K562 (cell line): ENCODE measurements around the gene RNASET2. TPM values are rescaled to one million over a fixed set of nuclear protein-coding genes. Genes with fewer than 3 reads are reported as not detected.

ENCODE experiments used
- ATAC-seq: fragments of 200-7000 bp; cut with Tn5 transposase; 3 replicates; pipeline ENCODE4 v1.9.1; 2020; ENCODE audit warnings: moderate library complexity
- BruUV-seq: library from RNA; stranded (reverse); fragments of 400-500 nt; replicated peaks from 2 replicates; lab custom pipeline; 2021; lab: Mats Ljungman, UMichigan
- CTCF ChIA-PET: fragments of 300-600 bp; formaldehyde crosslinking; extraction: SDS; loops from one replicate; lab custom pipeline; 2021; ENCODE audit warnings: low intra/inter-chr PET ratio; lab: Yijun Ruan, JAX
- POLR2A ChIA-PET: fragments of 300-600, 350-650 bp; sonication (Branson Sonifier 250); formaldehyde crosslinking; extraction: SDS; loops from one replicate; lab custom pipeline; 2021; ENCODE audit warnings: antibody characterized with exemption, inconsistent platforms; lab: Yijun Ruan, JAX
- DNase-seq, 4 experiments: peaks; one replicate each; pipeline versions ENCODE4 v3.0.0 to v3.0.0-alpha.2; 2011 to 2018; ENCODE audit warnings: low spot score in 3 of 4, mixed read lengths in 3 of 4; ENCODE audit errors: extremely low read depth in 1 of 4
- FAIRE-seq: peaks from 2 replicates; lab custom pipeline; 2011; peaks lifted over from hg19 to GRCh38; lab: Jason Lieb, UNC
- H2AFZ ChIP-seq: 2 replicates; pipeline ENCODE4 v1.6.0; 2011; ENCODE audit warnings: low read depth, low read length, control low read depth, inconsistent platforms
- H3K27ac ChIP-seq: fragments of 200-600 bp; 3 replicates; pipeline ENCODE4 v1.8.0; 2011; ENCODE audit warnings: low read depth, mild to moderate bottlenecking, control low read depth, inconsistent platforms, low read length, moderate library complexity, mixed read lengths; ENCODE audit errors: extremely low read depth
- H3K27me3 ChIP-seq, 2 experiments: fragments of 300-600 bp in 1 of 2; 2 replicates in 1 of 2; 3 replicates in 1 of 2; pipeline versions ENCODE4 v1.6.0 to v1.8.0; 2011; ENCODE audit warnings: inconsistent platforms in 2 of 2, low read length in 2 of 2, mild to moderate bottlenecking in 1 of 2, mixed read lengths in 1 of 2, moderate library complexity in 1 of 2; ENCODE audit not compliant: control insufficient read depth in 2 of 2, insufficient read depth in 2 of 2
- H3K36me3 ChIP-seq: fragments of 300-600 bp; 3 replicates; pipeline ENCODE4 v1.8.0; 2011; ENCODE audit warnings: mild to moderate bottlenecking, low read length, inconsistent platforms; ENCODE audit not compliant: control insufficient read depth, insufficient read depth
- H3K4me1 ChIP-seq, 2 experiments: fragments of 200-600 bp in 1 of 2; replicated peaks in 1 of 2; 2 replicates in 1 of 2; 3 replicates in 1 of 2; pipeline versions ENCODE4 v1.5.1 to v1.8.0; 2011; ENCODE audit warnings: inconsistent platforms in 2 of 2, low read length in 2 of 2, mild to moderate bottlenecking in 1 of 2, mixed read lengths in 1 of 2, moderate library complexity in 1 of 2; ENCODE audit not compliant: control insufficient read depth in 2 of 2, insufficient read depth in 2 of 2
- H3K4me2 ChIP-seq: 2 replicates; pipeline ENCODE4 v1.6.1; 2011; ENCODE audit warnings: low read length, control low read depth, inconsistent platforms, mixed read lengths; ENCODE audit not compliant: insufficient read depth
- H3K4me3 ChIP-seq: fragments of 200-600 bp; sonication (generic), shearing (Covaris generic); 2 replicates; pipeline ENCODE4 v1.5.1; 2016; ENCODE audit warnings: control low read depth, inconsistent platforms
- H3K79me2 ChIP-seq: fragments of 200-600 bp; 3 replicates; pipeline ENCODE4 v1.8.0; 2011; ENCODE audit warnings: low read length, inconsistent platforms; ENCODE audit not compliant: control insufficient read depth, insufficient read depth
- H3K9ac ChIP-seq, 2 experiments: 2 replicates each; pipeline versions ENCODE4 v1.6.0 to v1.6.1; 2011; ENCODE audit warnings: low read depth in 2 of 2, low read length in 2 of 2, control low read depth in 1 of 2, inconsistent platforms in 1 of 2, mild to moderate bottlenecking in 1 of 2, mixed read lengths in 1 of 2; ENCODE audit not compliant: insufficient read depth in 1 of 2
- H3K9me1 ChIP-seq: one replicate; pipeline ENCODE4 v1.6.0; 2011; ENCODE audit warnings: inconsistent platforms, mild to moderate bottlenecking, low read length, moderate library complexity; ENCODE audit not compliant: control insufficient read depth, insufficient read depth
- H3K9me3 ChIP-seq: replicated peaks from 2 replicates; pipeline ENCODE4 v1.5.1; 2011; ENCODE audit warnings: low read depth, low read length, inconsistent platforms; ENCODE audit not compliant: control insufficient read depth, insufficient read depth
- H4K20me1 ChIP-seq: replicated peaks from 2 replicates; pipeline ENCODE4 v1.6.1; 2011; ENCODE audit warnings: low read length, inconsistent platforms, mixed read lengths; ENCODE audit not compliant: control insufficient read depth, insufficient read depth
- ATF2 ChIP-seq: sonication (generic); formaldehyde crosslinking; IDR thresholded peaks from 2 replicates; pipeline ENCODE4 v1.8.1; 2022; ENCODE audit warnings: missing genetic modification reagents
- VEZF1 ChIP-seq: fragments of 200-800 bp; sonication (Bioruptor generic); IDR thresholded peaks from 2 replicates; pipeline ENCODE4 v1.6.1; 2017; ENCODE audit warnings: missing genetic modification characterization, missing compliant biosample characterization
- ZBTB33 ChIP-seq: sonication (generic); formaldehyde crosslinking; IDR thresholded peaks from 2 replicates; pipeline ENCODE4 v1.8.1; 2023; ENCODE audit warnings: mild to moderate bottlenecking, missing genetic modification reagents
- WGBS: fragments of 100-300 bp; shearing (Covaris generic); methylation state at CpG from one replicate; pipeline ENCODE4 v1.1.6; 2016; ENCODE audit warnings: low coverage, mixed read lengths; ENCODE audit not compliant: insufficient coverage; ENCODE audit errors: missing lambda C conversion rate; 5-methylcytosine and 5-hydroxymethylcytosine counted together
- in situ Hi-C: fragments of 300-500 bp; cut with MboI; formaldehyde crosslinking; loops from 4 replicates; pipeline ENCODE4 v1.15.0; 2018; ENCODE audit warnings: inconsistent platforms, mixed read lengths
- intact Hi-C: fragments of 100-400 bp; cut with micrococcal nuclease; formaldehyde crosslinking; loops from 2 replicates; pipeline ENCODE4 v1.14.2; 2022
- polyA plus RNA-seq, 8 experiments: library from polyadenylated mRNA; depleted of rRNA in 4 of 8; stranded (reverse) in 5 of 8; unstranded in 3 of 8; fragments of >200 nt; fragmentation: Nextera tagmentation in 2 of 8; fragmentation: Illumina TruSeq in 1 of 8; extraction: Ambion mirVana in 2 of 8; extraction: Trizol in 1 of 8; gene quantifications; 2 replicates each; pipeline versions ENCODE4 v1.2.1 to v1.2.3, GENCODE V29; 2011 to 2014; ENCODE audit warnings: inconsistent platforms in 1 of 8, missing spikeins in 1 of 8
- total RNA-seq, 7 experiments: library from RNA; depleted of rRNA in 6 of 7; stranded (reverse); fragments of >200 nt in 6 of 7; fragmentation: Illumina TruSeq in 2 of 7; extraction: Trizol in 2 of 7; gene quantifications; 2 replicates each; pipeline versions ENCODE4 v1.2.1 to v1.2.3, GENCODE V29; 2011 to 2021; ENCODE audit warnings: low replicate concordance in 1 of 7

RNASET2 gene
- total and polyA plus RNA-seq, 9 of the 15 experiments (the other 6 are each of a cell fraction or from before 2014, with no cell fraction given): 7.4 to 141 (median 91.3) TPM

- Histone ChIP-seq H2AFZ (no peak overlapping the region), H3K9me1 (no peaks in the 10 kb centered on the region), H3K36me3 (no peaks in the 10 kb centered on the region)
- in situ Hi-C loops (no loop called here), intact Hi-C loops (no loop called here)
- TF ChIP-seq ATF2: no peak
- TF ChIP-seq, all 486 proteins: peak for 0
- ATAC-seq (no peak), DNase-seq (no peak), FAIRE-seq (no peak)
- Histone ChIP-seq H3K79me2 (no peaks in the 10 kb centered on the region), H3K4me2 (no peak overlapping the region), H3K4me1 (peaks cover 0 to 9% of the 10 kb centered on the region in 2 experiments; a peak in 2 of 5 replicates), H3K9me3 (peaks cover 3% of the 10 kb centered on the region; the same call in 1 of the 2 replicates), H3K9ac (no peak overlapping the region), H4K20me1 (no peaks in the 10 kb centered on the region), H3K27ac (no peak overlapping the region), H3K4me3 (no peak overlapping the region), H3K27me3 (peaks cover 14 to 52% of the 10 kb centered on the region in 2 experiments; a peak in 4 of 5 replicates)
- POLR2A ChIA-PET: no interaction called here
- 59% methylated on average over 33 of the region's 33 CpGs for WGBS
- BruUV-seq: no TSS peak
- CTCF ChIA-PET: no interaction called here
These were observed 54.1 kb downstream of the RNASET2 start for GRCh38 chr6:166902211-166902755.

GRCh38 chr6:166901626-166902025 is 54.7 kb downstream of the RNASET2 start:
- WGBS: 63% methylated on average over 41 of the region's 45 CpGs
- intact Hi-C loops: no loop called here
- Histone ChIP-seq H3K4me1 (peaks cover 0 to 6% of the 10 kb centered on the region in 2 experiments; a peak in 2 of 5 replicates), H3K9me1 (no peaks in the 10 kb centered on the region), H3K4me3 (no peak overlapping the region), H3K27ac (no peak overlapping the region), H3K9me3 (peaks cover 3% of the 10 kb centered on the region; the same call in 1 of the 2 replicates), H3K79me2 (no peaks in the 10 kb centered on the region), H3K9ac (no peak overlapping the region), H3K36me3 (no peaks in the 10 kb centered on the region), H3K4me2 (no peak overlapping the region), H2AFZ (no peak overlapping the region), H4K20me1 (no peaks in the 10 kb centered on the region), H3K27me3 (peaks cover 14 to 52% of the 10 kb centered on the region in 2 experiments; a peak in 4 of 5 replicates)
- TF ChIP-seq VEZF1 (no peak), ZBTB33 (0 out of 2 replicates have a peak, but pooled peaks have one; percentile 41)
- in situ Hi-C loops: no loop called here
- POLR2A ChIA-PET: no interaction called here
- ATAC-seq (no peak), FAIRE-seq (no peak), DNase-seq (no peak)
- BruUV-seq: no TSS peak
- CTCF ChIA-PET: no interaction called here
